ENCODE results near the gene CACNA2D1. TPM values are rescaled to one million over a fixed set of nuclear protein-coding genes. Genes with fewer than 3 reads are reported as not detected.

Gene CACNA2D1
- total and polyA plus RNA-seq, 12 donors: 10.5 to 60.9 (median 35.9) TPM

GRCh38 chr7:82226191-82226590, 217.4 kb downstream of the CACNA2D1 start:
- no peaks in the 10 kb centered on the region for H3K4me1 ChIP-seq (replicated peaks in 1 of 2)
- no peaks in the 10 kb centered on the region for H3K9me3 ChIP-seq (replicated peaks in 1 of 3)
- WGBS, 4 donors: 96 to 97% (median 96%) methylated on average over 3 of the region's 3 CpGs
- no peaks in the 10 kb centered on the region for H3K27me3 ChIP-seq
- intact Hi-C loops (cut with DNase I): no loop called here
- TF ChIP-seq CTCF (IDR thresholded peaks at IDR 0.05) (no peak), POLR2A (IDR thresholded peaks at IDR 0.05) (no peak)
- no peak overlapping the region for H3K27ac ChIP-seq
- H3K4me3 ChIP-seq: no peak overlapping the region
- DNase-seq: no peak
- no peaks in the 10 kb centered on the region for H3K36me3 ChIP-seq (replicated peaks in 1 of 2)

GRCh38 chr7:82224529-82224928, 219.0 kb downstream of the CACNA2D1 start:
- Histone ChIP-seq H3K4me3 (no peak overlapping the region), H3K4me1 (replicated peaks in 1 of 2) (no peaks in the 10 kb centered on the region), H3K36me3 (replicated peaks in 1 of 2) (no peaks in the 10 kb centered on the region), H3K9me3 (replicated peaks in 1 of 3) (no peaks in the 10 kb centered on the region), H3K27ac (no peak overlapping the region), H3K27me3 (no peaks in the 10 kb centered on the region)
- intact Hi-C loops (cut with DNase I): no loop called here
- TF ChIP-seq CTCF (IDR thresholded peaks at IDR 0.05) (no peak), POLR2A (IDR thresholded peaks at IDR 0.05) (no peak)
- DNase-seq: no peak
- 89 to 98% (median 91%) methylated on average over 6 of the region's 6 CpGs for WGBS, 4 donors

- Histone ChIP-seq H3K4me1 (replicated peaks in 1 of 2) (no peaks in the 10 kb centered on the region), H3K27ac (no peak overlapping the region), H3K4me3 (no peak overlapping the region), H3K9me3 (replicated peaks in 1 of 3) (no peaks in the 10 kb centered on the region), H3K36me3 (replicated peaks in 1 of 2) (no peaks in the 10 kb centered on the region), H3K27me3 (no peaks in the 10 kb centered on the region)
- no peak for TF ChIP-seq POLR2A (IDR thresholded peaks at IDR 0.05)
- no peak for TF ChIP-seq CTCF (IDR thresholded peaks at IDR 0.05)
- 73 to 93% (median 85%) methylated on average over 3 of the region's 3 CpGs for WGBS, 4 donors
- DNase-seq: no peak
- intact Hi-C loops (cut with DNase I): no loop called here
Observed at GRCh38 chr7:82223580-82223979, 220.0 kb downstream of the CACNA2D1 start.

- no peak for TF ChIP-seq CTCF (IDR thresholded peaks at IDR 0.05)
- TF ChIP-seq POLR2A (IDR thresholded peaks at IDR 0.05): no peak
- H3K4me1 ChIP-seq (replicated peaks in 1 of 2): no peaks in the 10 kb centered on the region
- WGBS, 4 donors: 91 to 94% (median 93%) methylated on average over 9 of the region's 9 CpGs
- H3K27me3 ChIP-seq: no peaks in the 10 kb centered on the region
- DNase-seq: no peak
- H3K9me3 ChIP-seq (replicated peaks in 1 of 3): no peaks in the 10 kb centered on the region
- intact Hi-C loops (cut with DNase I): no loop called here
- H3K4me3 ChIP-seq: no peak overlapping the region
- no peaks in the 10 kb centered on the region for H3K36me3 ChIP-seq (replicated peaks in 1 of 2)
- no peak overlapping the region for H3K27ac ChIP-seq
Observed at GRCh38 chr7:82221152-82221674, 222.4 kb downstream of the CACNA2D1 start.
